GM20000 (cell line): ENCODE measurements around the gene ANXA5.

ENCODE experiments used
- DNase-seq: peaks from one replicate; pipeline ENCODE4 v3.0.0; 2012; ENCODE audit warnings: low spot score
- TF ChIP-seq, protein P1 (sequence below): IDR thresholded peaks from 2 replicates; pipeline ENCODE4 v1.5.1; 2012; ENCODE audit warnings: mild to moderate bottlenecking, control low read depth; ENCODE audit errors: extremely low read depth, missing control alignments

The ANXA5 gene

DNA sequence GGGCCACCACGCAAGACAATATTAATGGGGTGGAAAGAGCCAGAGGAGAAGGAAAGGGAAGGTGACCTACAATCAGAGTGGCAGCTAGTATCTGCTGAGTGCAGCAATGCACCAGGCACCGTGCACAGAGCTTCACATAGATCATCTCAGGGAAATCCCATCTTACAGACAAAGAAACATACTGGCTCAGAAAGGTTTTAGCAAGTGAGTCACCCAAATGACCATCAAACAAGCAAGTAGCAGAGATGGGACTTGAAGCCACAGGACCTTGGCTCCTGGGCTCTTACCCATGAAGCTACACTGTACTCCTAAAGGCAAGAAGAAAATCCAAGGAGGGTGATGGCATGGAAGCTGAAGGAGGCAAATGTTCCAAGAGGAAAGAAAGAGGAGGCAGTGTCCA is 6.8 kb downstream of the ANXA5 start:
- DNase-seq, result no peak
- TF ChIP-seq, protein P1, sequence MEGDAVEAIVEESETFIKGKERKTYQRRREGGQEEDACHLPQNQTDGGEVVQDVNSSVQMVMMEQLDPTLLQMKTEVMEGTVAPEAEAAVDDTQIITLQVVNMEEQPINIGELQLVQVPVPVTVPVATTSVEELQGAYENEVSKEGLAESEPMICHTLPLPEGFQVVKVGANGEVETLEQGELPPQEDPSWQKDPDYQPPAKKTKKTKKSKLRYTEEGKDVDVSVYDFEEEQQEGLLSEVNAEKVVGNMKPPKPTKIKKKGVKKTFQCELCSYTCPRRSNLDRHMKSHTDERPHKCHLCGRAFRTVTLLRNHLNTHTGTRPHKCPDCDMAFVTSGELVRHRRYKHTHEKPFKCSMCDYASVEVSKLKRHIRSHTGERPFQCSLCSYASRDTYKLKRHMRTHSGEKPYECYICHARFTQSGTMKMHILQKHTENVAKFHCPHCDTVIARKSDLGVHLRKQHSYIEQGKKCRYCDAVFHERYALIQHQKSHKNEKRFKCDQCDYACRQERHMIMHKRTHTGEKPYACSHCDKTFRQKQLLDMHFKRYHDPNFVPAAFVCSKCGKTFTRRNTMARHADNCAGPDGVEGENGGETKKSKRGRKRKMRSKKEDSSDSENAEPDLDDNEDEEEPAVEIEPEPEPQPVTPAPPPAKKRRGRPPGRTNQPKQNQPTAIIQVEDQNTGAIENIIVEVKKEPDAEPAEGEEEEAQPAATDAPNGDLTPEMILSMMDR, result no peak

DNA sequence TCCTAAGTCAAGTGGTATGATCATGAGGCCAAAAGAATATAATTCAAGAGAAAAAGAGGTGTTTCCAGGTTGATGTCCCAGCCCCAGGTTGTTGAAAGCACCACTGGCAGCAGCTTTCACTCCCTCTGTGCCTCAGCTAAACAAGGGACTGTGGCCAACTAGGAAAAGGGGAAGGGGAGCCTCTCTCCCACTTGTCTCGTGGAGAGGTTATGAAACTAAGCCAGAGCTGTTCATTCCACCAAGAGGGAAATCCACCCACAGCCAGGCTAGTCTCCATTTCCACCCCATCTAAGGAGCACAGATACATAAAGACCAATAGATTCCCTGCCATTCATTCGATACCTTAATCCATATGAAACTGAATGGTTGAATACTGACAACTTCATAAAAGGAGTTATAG is 8.1 kb downstream of the ANXA5 start:
- no peak for DNase-seq
- TF ChIP-seq, protein P1, result no peak

DNA sequence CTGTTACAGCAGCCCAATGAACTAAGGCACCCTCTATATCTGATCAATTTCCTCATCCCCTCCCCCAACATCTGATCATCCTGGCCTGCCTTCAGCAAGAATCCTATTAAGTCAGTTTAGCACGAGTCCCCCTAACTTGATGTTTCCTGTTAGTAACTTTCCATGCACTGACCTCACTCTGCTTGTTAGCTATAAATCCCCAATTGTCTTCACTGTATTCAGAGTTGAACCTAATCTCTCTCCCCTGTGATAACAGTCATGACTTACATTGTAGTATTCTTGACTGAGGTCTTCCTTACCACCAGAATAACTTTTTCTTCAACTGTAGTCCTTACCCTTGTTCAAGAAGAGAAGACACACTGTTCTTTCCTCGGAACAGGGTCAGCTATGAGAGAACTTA is 8.5 kb downstream of the ANXA5 start:
- TF ChIP-seq, protein P1, result no peak
- DNase-seq, result no peak

DNA sequence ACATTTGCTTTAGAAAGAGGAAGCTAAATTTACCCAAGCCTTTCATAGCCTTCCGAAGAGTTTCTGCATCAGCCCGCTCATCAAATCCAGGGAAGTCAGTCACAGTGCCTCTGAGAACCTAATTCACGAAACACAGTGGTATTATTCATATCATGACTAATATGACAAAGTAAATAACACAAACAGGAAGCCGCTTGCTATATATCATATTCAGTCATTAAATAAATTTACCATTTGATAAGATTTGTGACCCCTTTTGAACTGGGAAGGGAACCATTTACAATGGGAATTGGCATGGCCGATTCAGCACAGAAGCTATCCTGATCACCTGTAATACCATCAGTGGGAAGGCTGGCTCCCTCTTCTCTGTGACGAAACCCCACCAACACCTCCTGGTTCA is 10.5 kb downstream of the ANXA5 start:
- DNase-seq, result no peak
- TF ChIP-seq, protein P1, result no peak

DNA sequence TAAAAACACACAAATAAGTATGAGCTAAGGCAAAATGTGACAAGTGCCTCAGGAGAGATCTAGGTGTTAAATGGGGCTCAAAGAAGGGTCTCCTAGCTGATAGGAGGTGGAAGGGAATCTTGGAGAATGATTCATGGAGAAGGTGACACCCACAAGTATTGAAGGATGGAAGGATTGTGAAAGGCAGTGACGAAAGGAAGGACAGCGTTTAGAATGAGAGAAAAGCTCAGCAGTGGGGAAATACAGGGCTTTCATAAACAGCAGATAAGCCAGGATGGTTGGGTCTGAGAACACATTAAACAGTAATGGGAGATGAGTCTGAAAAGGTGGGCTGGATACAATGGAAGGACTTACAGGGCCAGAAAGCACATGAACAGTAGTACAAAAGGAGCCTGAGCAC is 11.5 kb downstream of the ANXA5 start:
- DNase-seq, result no peak
- TF ChIP-seq, protein P1, result no peak

DNA sequence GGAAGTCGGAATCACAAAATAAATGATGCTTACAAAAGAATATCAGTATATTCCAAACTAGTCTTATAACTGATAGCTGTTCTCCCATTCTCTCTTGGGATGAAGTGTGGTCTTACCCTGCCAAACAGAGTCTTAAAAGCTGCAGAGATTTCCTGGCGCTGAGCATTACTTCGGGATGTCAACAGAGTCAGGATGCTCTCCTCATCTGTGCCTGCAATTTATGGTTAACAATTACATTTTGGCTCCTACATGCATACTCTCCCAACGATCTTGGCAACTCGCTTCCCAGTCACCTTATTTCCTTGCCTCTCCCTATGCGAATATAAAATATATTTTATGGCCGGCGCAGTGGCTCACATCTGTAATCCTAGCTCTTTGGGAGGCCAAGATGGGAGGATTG is 12.2 kb downstream of the ANXA5 start:
- DNase-seq, result no peak
- TF ChIP-seq, protein P1, result no peak

DNA sequence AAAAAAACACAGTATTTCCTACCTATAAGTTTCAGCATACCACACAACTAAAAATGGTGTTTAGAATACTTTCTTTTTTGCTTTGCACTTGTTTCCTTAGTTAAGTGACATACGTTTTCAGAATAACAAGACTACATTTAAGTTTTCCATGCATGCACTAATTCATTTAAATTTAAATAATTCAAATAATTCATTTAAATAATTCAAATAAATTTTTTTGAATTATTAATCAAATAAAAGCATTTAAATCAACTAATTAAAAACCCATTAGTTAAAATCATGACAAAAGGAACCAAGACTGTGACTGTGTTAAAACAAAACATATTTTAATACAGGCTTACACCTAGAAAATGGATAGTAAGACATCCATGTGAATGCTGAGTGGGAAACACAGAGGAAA is 12.8 kb downstream of the ANXA5 start:
- TF ChIP-seq, protein P1, result no peak
- DNase-seq, result no peak
